Stimulated activated CD4-positive, alpha-beta T cell treated with anti-CD3 and anti-CD28 coated beads, Interleukin-1b, Interleukin-23, amount 100 ng/mL, for 48 hours (primary cell): ENCODE measurements around the gene CCDC15.
"Not testable (repeated sequence)": the region's sequence is repeated elsewhere in the genome, so short reads cannot be mapped to it uniquely, and the experiment has no call there.

ENCODE experiments used
- DNase-seq: peaks from one replicate; pipeline ENCODE4 v3.0.0-alpha.2; 2020

The CCDC15 gene

GRCh38 chr11:125005491-125005890 lies 51.5 kb downstream of the CCDC15 start:
- no peak for DNase-seq

DNA sequence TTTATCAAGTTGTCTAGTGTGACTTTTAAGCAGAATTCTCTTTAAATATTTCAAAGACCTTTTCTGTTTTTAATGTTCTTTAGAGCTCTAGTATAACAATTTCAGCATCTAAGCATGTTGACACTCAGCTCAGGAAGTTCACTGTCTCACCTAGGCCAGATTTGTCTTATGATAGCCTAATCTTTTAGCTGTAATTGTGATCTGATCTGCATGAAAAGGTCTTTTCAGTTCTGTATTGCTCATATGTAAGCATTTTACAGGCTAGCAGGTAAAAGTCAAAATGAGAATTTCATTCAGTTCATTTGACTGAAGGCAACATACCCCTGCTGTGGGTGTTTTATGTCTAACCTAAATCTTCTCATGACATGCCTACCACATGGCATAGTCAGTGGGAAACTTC lies 62.4 kb downstream of the CCDC15 start:
- DNase-seq = no peak

DNA sequence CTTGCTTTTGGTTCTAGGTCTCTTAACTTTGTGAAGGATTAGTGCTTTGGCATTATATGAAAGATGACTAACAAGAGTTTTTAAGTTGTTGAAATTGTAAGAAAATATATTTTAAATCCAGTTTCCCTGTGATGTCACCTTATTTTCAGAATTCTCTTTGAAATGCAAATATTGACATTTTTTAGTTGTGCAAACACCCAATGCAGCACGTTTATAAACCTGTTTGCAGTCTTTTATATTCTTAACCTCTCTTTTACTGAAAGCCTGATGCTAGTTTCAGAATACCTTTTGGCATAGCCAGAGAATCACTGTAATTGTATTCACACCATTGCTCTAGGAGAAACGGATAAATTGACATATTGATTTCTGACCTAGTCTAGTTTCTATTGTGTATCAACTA lies 66.3 kb downstream of the CCDC15 start:
- no peak for DNase-seq

GRCh38 chr11:125022551-125022950 lies 68.5 kb downstream of the CCDC15 start:
- no peak for DNase-seq

DNA sequence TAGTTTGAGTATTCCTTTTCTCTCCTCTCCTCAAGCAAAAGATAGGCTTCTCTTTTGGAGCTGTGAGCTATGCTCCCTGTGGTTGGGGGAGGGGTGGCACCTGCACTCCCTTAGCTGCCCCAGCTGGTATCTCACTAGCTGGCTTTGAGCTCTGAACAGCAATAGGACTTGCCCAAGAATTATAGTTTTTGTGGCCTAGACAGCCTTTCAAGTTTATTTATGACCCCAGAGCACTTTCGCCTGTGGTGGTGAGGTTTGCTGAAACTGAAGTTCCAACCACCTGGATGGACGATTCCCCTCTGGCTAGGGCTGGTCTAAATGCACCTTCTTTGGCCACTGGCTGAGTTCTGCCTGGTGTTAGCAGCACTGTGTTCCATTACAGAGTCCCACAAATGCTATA lies 72.0 kb downstream of the CCDC15 start:
- DNase-seq = no peak

GRCh38 chr11:125029431-125029830 lies 75.4 kb downstream of the CCDC15 start:
- DNase-seq = not testable (repeated sequence)

DNA sequence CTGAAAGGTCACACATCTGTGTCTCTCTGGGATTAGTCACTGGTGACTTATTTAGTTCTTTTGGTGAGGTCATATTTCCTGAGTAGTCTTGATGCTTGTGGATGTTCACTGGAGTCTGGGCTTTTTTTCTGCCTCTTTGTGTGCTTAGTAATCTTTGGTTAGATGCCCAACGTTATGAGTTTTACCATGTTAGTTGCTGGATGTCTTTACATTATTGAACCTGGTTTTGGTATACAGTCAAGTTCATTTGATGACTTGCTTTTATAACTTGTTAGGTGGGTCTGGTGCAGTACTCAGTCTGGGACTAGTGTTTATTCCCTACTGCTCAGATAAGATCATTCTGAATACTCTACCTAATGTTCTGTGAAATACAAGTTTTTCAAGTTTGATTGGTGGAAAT lies 82.9 kb downstream of the CCDC15 start:
- no peak for DNase-seq

- no peak for DNase-seq
These were observed 95.3 kb downstream of the CCDC15 start for GRCh38 chr11:125049164-125049792.

DNA sequence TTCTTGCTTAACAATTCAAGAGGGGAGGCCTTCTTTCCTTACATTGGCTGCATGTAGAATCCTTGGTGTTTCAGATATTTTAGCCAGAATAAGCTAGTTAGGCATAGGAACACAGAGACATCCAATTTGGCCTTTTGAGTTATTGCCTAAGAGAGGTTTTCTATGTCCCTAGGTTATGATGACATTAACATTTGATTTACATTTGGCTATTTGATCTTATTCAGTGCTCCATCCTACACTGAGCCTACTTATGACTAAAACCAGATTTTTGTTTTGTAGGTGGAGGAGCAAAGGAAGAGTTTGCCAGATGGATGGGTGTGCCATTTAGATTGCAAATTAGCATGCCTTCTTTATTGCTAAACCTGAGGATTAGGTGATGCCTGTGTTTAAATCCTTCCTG lies 98.0 kb downstream of the CCDC15 start:
- DNase-seq = no peak

DNA sequence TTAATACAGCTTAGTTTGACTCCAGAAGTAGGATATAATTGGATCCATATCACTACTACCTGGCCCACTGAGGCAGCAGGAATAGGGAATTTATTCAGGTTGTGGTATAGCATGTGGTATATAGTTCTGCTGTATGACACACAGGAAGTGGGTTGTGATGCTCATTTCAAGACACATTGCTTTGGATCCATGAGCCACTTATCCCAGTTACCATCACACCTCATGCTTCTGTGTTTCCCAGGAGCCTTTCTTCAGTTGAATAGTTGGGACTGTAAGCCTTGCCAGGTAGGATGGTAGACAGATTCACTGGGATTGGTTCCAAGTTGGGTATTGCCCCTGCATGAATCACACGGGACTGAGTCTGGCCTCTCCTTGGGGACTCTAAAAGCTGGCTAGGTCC lies 99.2 kb downstream of the CCDC15 start:
- no peak for DNase-seq

DNA sequence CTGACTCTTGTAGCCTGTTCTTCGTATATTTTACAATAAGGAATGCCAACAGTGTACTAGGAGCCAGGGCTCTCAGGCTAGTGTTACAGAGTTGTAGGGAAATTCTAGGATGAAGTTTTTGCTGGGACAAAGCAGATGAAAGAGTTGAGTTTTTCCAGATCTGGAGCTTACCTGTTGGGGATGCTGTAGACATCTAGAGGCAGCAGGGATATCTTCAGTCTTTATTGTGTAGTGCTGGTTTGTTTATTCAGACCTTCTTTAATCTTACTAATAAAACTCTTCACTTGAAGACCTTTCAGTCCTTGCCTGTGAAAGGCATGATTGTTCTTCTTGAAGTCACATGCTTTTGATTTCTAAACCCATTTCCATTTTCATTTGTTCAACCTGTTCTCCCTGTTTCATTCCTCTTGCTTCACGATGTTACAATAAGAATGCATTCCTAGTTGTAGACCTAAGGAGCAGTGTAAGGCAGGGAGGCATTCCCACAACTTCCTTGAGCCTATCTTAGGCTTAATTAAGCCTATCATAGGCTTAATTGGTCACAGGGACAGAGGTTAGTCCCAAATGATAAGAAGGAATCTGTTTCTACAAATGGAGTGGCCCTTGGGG lies 101.2 kb downstream of the CCDC15 start:
- DNase-seq = no peak

- DNase-seq = not testable (repeated sequence)
These were observed 102.1 kb downstream of the CCDC15 start for GRCh38 chr11:125056111-125056510.

GRCh38 chr11:125056931-125057692 lies 103.1 kb downstream of the CCDC15 start:
- DNase-seq = no peak

DNA sequence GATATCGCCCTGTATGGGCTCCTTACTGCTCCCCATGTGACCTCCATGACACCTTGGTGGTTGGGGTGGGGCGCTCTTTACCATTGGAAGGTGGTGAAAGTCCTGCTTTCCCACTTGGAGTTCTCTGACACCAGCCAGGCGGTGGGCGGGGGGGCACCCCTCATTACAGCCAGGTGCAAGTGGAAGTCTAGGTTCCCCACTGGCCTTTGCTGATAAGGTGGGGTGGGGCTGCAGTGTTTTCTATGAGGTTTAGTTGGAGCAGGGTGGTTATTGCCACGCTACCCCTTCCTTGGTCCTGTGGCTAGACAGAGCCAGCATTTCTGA lies 103.7 kb downstream of the CCDC15 start:
- DNase-seq = no peak

GRCh38 chr11:125061281-125061680 lies 107.3 kb downstream of the CCDC15 start:
- DNase-seq = no peak

- DNase-seq = no peak
These were observed 108.4 kb downstream of the CCDC15 start for GRCh38 chr11:125062218-125062930.

DNA sequence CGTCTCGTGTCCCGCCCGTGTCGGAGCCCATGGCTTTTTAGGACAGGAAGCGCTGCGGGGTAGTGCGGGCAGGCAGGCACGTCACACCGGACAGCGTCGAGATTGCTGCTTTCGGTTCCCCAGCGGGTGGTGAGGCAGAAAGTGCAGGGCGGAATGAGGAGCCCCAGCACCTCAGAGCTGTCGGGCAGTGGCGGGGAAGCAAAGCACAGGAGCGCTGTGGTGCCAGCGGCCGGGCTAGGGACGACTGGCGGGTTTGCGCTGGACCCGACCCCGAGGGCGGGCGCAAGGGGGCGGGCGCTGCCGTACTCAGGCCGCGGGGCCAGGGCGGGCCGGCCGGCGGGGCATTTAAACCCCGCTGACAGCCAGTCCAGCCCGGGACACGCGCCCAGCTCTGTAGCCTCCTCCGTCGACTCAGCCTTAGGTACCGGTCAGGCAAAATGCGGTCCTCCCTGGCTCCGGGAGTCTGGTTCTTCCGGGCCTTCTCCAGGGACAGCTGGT lies 109.0 kb downstream of the CCDC15 start, which contains the start of gene SLC37A2:
TSS of gene SLC37A2 (plus strand) at position 375 of the 498 bp plus-strand sequence. CDS start at position 438, 63 bp downstream.
- peak; percentile 42 for DNase-seq

DNA sequence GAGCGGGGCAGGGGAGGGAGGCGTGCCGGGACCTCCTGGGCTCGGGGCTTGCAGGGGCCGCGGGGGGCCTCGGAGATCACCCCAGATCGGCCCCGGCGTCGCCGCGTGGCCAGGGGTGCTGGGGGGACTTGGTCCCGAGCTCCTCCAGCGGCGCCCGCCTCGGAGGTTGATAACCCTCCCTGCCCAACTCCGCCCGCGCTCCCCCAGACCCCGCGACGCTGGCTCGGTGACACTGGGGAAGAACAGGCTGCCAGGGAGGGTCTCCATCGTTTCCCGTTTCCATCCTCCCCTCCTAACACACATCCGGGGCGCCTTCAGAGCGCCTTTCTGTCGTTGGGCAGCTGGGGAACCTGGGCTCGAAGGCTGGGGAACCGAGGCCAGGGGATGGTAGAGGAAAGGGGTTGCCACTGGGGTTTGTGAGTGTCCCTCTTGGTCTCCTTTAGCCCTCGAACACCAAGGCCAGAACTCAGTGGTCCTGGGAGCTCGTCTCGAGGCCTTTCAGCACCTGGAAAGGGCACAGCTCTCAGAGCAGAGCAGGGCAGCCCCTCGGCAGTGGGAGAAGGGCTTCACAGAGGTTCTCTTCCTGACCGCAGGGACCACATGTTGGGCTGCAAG lies 109.5 kb downstream of the CCDC15 start:
- DNase-seq = no peak

- no peak for DNase-seq
These were observed 110.1 kb downstream of the CCDC15 start for GRCh38 chr11:125064070-125064469.

DNA sequence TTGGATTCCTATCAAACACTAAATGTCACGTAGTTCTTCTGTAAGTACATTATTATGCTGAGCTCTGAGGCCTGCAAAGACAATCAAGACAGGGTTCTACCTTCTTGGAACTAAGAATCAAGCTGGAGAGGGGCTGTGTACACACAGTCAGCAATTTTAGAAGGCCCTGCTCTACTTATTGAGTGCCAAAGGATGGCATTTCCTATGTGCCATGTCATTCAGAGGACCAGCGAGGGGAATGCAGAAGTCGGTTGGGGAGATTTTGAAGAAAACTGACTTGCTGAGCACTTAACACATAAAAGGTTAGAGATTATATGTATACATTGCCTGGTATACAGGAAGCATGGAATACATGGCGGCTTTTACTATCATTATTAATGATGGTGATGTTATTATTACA lies 114.4 kb downstream of the CCDC15 start:
- DNase-seq = no peak

DNA sequence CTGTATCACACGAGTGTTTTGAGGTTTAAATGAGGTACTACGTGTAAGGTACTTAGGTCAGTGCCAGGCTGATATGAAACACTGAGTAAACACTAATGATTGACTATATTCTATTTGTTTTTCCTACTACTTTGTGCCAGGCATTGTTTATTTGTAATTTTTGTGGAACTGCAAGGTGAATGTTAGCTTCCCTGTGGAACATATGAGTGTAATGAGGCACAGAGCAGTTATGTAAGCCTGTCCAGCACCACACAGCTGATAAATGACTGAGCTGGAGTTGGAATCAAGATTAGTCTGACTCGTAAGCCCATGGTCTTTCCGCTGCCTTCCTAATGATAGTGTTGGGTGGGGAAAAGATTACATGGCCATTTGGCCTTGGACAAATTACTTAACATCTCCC lies 115.0 kb downstream of the CCDC15 start:
- DNase-seq = no peak

DNA sequence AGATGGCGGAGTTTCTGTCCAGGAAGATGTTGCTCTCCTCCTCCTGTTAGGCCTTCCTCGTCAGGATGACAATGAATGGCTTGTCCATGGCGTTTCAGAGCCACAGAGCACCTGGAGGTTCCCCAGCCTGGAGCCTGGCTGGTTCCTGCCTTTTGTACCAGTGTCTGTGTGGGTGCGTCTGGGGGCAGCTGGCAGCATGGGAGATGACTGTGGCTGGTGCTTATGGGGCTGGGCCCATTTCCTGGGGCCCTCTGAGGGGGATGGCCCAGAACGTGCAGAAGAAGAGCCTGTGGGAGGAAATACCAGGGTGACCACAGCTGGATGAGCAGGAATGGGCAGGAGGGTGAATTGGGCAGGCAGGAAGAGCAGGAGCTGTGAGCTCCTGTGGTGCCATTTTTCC lies 115.8 kb downstream of the CCDC15 start:
- no peak for DNase-seq

- peak; percentile 15 for DNase-seq
These were observed 116.8 kb downstream of the CCDC15 start for GRCh38 chr11:125070699-125071254.
